HG02981 (cell line): Measurements from ENCODE around the gene SAXO1.
A peak's percentile ranks its signal among the peaks of the same experiment; 100 is the strongest.
"Not testable (repeated sequence)": the region's sequence is repeated elsewhere in the genome, so short reads cannot be mapped to it uniquely, and the experiment has no call there.

Experiments used
- ATAC-seq: cut with Tn5 transposase; IDR thresholded peaks from one replicate; pipeline ENCODE4 v1.9.1; 2021; ENCODE audit warnings: mild to moderate bottlenecking, moderate library complexity; ENCODE audit not compliant: unreplicated experiment

The SAXO1 gene, protein sequence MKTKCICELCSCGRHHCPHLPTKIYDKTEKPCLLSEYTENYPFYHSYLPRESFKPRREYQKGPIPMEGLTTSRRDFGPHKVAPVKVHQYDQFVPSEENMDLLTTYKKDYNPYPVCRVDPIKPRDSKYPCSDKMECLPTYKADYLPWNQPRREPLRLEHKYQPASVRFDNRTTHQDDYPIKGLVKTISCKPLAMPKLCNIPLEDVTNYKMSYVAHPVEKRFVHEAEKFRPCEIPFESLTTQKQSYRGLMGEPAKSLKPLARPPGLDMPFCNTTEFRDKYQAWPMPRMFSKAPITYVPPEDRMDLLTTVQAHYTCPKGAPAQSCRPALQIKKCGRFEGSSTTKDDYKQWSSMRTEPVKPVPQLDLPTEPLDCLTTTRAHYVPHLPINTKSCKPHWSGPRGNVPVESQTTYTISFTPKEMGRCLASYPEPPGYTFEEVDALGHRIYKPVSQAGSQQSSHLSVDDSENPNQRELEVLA

DNA sequence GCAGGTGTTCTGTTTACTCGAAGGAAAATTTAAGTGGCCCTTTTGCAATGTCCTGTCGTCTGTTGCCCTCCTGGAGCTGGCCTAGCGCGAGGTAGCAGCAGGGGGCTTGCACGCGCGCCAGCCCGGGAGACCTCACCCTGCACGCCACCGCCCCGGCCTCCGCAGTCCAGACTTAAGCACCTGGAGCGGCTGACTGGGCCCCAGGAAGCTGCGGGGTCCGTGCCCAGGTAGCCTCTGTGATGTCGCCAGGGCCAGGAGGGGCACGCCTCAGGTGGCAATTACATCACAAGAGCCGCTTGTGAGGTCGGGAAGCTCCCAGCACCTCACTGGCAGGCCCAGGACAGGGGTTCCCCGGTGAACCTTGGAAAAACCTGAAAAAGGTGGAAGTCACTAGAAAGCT, at the start of gene SAXO1:
SAXO1 (minus strand) TSS at position 195 of the 400 bp plus-strand sequence. CDS start 301 bp downstream, outside the sequence.
- ATAC-seq, result no peak

DNA sequence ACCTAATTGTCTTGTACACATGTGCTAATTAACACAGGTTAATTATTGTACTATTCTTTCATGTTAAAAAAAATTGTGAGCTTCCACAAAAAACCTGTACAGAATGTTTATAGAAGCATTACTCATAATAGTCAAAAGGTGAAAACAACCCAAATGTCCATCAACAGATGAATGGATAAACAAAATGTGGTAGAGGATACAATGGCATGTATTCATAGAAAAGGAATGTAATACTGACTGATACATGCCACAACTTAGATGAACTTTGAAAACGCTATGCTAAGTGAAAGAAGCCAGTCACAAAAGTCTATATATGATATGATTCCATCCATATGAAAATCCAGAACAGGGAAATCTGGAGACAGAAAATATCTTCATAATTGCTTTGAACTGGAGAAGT, 41.8 kb upstream of the SAXO1 start:
- no peak for ATAC-seq

DNA sequence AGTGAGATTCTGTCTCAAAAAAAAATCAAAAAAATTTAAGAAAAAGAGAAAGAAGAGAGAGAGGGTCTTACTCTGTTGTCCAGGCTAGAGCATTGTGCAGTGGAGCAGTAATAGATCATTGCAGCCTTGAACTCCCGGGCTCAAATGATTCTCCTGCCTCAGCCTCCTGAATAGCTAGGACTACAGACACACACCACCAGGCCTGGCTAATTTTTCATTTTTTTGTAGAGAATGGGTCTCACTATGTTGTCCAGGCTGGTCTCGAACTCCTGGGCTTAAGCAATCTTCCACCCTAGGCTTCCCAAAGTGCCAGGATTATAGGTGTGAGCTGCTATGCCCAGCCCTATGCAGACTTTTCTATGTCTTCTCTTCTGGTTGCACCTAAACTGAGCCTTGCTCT, 41.2 kb upstream of the SAXO1 start:
- ATAC-seq, result no peak

DNA sequence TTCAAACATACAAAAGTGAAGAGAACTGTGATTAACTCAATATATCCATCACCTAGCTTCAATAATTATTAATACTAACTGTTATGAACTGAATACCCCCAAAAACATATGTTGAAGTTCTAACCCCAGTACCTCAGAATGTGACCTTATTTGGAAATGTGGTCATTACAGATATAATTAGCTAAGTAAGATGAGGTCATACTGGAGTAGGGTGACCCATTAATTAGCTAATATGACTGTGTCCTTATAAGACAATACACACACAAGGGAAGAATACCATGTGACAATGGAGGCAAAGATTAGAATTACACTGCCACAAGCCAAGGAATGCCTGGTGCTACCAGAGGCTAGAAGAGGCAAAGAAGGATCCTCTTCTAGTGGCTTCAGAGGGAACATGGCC, 24.0 kb upstream of the SAXO1 start:
- no peak for ATAC-seq

DNA sequence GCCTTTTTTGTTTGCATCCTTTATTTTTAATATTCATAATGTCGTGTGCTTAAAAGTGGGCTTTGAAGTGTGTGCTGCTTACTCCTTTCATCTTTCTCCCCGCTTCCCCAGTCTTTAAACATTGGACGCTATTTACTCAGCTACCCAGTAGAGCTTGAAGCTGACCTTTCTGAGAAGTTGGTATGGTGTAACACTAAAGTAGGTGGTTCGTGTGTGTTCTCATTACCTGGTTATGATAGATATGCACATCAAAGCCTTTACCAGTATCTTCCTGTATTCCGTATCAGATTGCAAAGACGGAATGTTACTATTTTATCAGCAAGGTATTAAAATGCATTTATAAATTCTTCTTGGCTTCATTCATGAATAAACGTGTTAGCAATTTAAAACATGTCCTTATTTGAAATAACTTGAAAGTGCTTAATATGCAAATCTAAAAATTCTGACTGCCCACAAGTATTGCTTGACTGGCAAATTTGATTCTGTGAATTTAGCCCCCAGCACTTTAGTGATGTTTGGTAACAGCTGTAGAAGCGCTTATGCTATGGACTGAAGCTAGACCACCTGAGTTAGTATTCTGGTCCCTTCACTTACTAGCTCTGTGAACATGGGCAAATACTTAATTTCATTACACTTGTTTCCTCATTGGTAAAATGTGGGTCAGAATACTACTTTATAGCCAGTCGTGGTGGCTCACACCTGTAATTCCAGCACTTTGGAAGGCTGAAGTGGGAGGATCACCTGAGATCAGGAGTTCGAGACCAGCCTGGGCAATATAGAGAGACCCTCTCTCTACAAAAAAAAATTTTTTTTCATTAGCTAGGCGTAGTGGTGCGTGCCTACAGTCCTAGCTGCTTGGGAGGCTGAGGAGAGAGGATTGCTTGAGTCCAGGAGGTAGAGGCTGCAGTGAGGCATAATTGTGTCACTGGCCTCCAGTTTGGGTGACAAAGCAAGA, 17.9 kb upstream of the SAXO1 start:
- no peak for ATAC-seq

DNA sequence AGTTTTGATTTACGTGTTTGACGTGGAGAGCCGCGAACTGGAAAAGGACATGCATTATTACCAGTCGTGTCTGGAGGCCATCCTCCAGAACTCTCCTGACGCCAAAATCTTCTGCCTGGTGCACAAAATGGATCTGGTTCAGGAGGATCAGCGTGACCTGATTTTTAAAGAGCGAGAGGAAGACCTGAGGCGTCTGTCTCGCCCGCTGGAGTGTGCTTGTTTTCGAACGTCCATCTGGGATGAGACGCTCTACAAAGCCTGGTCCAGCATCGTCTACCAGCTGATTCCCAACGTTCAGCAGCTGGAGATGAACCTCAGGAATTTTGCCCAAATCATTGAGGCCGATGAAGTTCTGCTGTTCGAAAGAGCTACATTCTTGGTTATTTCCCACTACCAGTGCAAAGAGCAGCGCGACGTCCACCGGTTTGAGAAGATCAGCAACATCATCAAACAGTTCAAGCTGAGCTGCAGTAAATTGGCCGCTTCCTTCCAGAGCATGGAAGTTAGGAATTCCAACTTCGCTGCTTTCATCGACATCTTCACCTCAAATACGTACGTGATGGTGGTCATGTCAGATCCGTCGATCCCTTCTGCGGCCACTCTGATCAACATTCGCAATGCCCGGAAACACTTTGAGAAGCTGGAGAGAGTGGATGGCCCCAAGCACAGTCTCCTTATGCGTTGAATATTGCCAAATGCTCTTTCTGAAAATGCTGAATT, 17.1 kb upstream of the SAXO1 start:
- ATAC-seq, result no peak

DNA sequence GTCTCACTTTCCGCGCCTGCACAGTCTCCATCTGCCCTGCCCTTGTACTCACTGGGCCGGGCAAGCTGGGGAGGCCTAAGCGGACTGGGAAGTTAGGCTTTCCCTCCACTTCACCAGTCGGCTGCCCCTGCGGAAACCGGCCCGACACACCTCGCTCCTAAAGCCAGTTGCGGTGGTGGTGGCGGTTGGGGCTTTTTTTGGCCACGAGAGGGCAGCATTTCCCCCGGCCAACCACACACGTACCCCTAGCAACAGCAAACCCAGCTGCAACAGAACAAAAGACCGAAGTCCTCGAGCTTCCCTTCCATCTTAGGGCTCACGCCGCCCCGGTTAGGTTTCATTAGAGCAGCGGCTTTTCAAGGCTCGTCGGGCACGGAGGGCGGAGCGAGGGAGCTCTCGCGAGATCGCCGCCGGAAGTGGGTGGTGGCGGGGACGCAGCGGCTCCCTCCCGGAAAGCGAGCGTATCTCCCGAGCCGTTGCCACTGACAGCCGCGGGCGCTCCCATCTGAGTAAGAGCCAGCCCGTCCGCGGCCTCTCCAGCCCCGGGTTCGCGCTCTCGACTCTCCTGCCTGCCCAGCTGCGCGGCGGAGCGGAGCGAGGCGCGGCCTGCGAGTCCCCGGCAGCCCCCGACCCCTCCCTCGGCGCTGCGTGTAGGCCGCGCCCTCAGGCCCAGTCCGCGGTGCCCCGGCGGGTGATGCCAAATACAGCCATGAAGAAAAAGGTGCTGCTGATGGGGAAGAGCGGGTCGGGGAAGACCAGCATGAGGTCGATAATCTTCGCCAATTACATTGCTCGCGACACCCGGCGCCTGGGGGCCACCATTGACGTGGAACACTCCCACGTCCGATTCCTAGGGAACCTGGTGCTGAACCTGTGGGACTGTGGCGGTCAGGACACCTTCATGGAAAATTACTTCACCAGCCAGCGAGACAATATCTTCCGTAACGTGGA, 16.2 kb upstream of the SAXO1 start, which contains the start of gene RRAGA:
RRAGA (plus strand) TSS at position 462 of the 951 bp plus-strand sequence; CDS start at position 695, 233 bp downstream.
- peak; percentile 87 for ATAC-seq

DNA sequence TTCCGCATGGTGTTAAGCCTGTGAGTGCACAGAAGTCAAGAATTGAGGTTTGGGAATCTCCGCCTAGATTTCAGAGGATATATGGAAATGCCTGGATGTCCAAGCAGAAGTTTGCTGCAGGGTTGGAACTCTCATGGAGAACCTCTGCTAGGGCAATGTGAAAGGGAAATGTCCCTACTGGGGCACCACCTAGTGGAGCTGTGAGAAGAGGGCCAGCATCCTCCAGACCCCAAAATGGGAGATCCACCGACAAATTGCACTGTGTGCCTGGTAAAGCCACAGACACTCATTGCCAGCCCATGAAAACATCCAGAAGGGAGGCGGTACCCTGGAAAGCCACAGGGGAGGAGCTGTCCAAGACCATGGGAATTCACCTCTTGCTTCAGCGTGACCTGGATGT, 3.6 kb upstream of the SAXO1 start:
- no peak for ATAC-seq

DNA sequence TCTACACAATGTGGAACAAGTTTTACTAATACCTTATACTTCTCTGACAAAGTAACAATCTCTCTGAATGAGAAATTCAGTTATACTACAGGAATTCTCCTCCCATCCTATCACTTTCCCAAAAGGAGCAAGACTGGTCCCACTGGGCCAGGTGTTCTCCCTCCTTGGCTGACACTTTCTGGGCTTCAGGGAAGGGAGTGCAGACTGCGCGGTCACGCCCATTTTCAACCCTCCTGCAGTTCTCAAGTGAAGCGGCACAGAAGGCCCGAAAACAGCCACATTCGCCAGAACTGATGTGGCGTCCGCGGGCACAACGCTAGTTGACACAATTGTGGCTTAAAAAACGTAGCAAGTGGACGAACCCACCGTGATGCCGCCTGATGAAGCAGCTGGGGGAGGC, 603 bp downstream of the SAXO1 start:
- no peak for ATAC-seq

DNA sequence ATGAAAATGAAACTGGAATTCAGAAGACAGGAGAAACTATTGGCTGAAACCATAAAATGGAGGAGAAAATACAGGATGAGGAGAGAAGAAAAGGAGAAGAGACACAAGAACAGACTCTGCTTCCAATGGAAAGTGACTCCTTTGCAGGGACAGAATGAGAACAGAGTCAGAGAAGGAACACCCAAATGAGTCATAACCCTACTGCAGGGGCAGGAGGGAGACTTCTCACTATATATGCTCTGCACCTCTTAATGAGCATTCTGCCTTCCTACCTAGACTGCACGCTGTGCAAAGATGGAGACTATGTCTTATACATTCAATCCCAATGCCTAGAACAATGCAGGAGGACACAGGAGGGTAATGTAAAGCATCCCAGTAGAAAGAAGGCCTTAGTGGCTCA, 2.1 kb downstream of the SAXO1 start:
- ATAC-seq, result no peak

DNA sequence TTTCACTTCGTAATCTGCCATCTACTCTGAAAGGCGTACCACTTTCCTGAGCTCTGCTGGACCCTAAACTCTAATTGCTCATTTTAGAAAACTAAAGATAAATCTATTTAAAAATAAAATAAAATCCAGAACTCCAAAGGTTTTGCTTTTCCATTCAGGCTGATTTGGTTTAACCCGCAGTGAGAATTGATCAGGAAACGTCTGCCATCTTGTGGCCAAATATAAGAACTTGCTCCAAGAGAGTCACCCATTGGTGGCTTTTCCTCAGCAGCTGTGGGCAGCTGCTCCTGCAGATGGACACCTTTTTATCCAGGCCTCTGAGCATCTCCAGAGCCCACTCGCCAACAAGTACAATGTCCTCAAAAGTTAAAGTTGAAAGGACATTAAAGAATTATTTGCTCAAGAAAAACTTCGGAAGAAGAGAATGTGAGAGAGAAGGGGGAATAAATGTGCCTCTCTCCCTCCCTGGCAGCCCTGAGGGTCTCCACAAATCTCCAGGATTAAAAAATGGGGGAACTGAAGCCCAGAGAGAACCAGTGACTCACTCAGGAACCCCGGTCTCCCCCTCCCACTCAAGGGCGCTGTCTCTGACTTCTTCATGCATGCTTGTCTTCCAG, 4.1 kb downstream of the SAXO1 start:
- ATAC-seq, result peak; percentile 65

DNA sequence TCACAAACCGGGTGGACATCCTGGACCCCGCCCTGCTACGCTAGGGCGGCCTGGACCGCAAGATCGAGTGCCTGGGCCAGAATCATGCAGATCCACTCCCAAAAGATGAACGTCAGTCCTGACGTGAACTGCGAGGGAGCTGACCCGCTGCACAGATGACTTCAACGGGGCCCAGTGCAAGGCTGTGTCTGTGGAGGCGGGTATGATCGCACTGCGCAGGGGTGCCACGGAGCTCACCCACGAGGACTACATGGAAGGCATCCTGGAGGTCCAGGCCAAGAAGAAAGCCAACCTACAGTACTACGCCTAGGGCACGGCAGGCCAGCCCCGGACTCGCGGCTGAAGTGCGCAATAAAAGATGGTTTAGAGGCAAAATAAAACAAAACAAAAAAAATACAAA, 5.2 kb downstream of the SAXO1 start:
- no peak for ATAC-seq

DNA sequence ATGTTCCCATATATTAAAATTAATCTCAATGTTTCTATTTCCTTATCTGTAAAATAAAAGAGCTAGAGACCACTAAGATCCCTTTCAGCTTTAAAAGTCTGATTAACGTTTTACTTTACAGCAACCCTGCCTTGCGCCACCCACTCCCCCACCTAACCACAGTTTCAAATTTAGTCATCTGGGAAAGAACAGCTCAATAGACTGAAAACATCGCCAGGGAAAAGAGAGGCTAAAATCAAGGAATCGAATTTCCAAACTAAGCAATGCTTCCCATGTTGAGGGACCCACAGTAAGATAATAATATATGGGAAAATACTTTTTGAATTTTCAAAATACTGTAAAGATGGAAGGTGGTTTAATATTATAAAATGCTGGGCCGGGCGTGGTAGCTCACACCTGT, 6.6 kb downstream of the SAXO1 start:
- ATAC-seq, result no peak

DNA sequence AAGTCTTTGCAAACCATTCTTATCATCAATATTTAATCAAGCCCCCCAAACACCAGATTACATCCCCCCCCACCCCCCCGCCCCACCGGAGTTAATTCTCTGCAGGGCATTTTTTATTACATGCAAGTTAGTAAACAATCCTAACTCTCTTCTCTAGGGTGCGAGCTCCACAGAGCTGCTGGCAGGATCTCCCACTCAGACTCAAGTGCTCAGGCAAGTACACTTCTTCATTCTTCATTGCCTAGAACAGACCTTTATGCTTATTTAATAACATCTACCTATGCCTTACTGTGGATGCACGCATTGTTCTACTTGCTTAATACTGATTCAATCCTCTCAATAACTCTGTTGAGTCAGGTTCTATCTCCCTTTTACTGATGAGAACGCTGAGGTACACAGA, 9.9 kb downstream of the SAXO1 start:
- ATAC-seq, result no peak

DNA sequence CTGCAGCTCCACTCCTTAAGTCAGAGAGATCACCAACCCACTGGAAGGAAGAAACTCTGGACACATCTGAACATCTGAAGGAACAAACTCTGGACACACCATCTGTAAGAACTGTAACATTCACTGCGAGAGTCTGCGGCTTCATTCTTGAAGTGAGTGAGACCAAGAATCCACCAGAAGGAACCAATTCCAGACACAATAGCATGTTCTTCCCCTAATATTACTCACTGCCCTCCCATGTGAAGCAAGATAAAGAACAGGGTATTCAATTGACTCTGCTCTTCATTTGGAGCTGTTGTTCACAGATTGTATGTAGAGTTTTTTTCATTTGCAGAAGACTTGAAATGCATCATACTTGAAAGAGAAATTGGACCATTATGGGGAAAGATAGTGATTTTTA, 10.8 kb downstream of the SAXO1 start:
- no peak for ATAC-seq

DNA sequence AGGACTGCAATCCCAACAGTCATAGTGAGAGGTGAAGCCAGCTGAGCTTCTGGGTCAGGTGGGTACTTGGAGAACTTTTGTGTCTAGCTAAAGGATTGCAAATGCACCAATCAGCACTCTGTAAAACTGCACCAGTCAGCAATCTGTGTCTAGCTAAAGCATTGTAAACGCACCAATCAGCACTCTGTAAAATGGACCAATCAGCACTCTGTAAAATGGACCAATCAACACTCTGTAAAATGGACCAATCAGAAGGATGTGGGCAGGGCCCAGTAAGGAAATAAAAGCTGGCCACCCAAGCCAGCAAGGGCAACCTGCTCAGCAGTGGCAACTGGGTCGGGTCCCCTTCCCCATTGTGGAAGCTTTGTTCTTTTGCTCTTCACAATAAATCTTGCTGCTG, 11.4 kb downstream of the SAXO1 start:
- not testable (repeated sequence) for ATAC-seq

DNA sequence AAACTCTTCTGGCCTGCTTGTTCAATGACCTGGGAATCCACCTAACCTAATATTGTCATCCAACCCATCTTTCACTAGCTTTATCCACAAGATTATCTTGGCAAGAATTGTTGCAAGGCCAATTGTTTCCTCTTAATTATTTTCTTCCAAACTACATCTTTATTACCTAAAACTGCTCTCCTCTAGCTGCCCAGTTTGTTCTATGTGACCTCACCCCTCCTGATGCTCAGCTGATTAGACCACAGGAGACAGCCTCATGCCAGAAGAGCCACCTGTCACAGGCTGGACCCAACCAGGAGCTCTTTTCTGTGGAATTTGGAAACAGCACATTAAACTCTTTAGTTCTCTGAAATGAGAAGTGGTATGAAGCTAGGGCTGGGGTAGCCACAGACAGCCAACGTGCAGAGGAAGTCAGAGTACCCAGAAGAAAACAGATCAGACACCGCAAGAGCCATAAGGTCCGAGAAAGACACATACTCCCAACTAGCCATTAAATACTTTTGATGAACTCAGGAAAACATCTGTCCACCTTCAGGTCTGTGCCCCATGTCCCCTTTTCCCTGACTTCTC, 12.0 kb downstream of the SAXO1 start:
- ATAC-seq, result no peak

DNA sequence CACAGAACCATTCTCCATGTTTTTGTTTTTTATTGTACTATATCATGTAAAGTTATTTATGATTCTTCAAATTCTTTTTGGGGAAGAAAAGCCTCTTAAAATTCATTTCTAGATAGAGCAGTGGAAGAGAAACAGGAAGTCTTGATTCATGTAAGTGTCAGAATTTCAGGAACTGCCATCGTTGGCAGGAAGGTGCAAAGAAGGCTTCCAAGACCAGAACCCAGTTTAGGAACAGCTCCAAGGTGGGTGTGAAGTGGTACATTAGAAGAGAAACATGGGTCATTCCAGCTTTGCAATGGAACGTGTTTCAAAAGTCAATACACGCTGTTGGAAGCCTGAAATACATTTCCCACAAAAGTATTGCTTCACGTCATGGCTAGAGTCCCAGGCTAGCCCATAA, 14.8 kb downstream of the SAXO1 start:
- ATAC-seq, result no peak

DNA sequence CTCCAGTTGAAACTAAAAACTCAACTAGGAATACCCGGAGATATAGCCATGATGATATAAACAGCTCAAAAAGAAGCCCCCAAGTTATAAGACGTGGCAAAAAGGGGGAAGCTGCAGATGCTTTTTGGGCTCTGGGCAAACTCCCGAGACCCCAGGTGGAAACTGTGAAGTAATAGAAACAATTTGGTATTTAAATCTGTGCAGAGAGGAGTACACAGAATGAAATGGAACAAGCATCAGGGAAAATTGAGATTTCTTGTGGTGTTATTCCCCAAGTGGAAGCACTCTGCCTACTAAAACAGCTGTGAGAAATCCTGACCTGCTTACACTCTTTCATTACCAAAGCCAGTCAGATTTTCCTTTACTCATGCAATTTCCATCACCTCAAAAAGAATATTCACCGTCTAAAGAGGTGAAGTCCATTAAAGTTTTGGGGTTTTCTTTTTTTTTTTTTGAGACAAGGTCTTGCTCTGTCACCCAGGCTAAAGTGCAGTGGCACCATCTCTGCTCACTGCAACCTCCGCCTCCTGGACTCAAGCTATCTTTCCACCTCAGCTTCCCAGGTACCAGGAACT, 23.5 kb downstream of the SAXO1 start:
- no peak for ATAC-seq
